Upper lobe of left lung (tissue), 4 donors: Measurements from ENCODE around the gene LDB2.

Experiments used
- CTCF ChIP-seq, 6 experiments: fragments of 450-650 bp in 4 of 6; fragments of 200-600 bp in 2 of 6; sonication (generic) in 2 of 6; IDR thresholded peaks; one replicate each; pipeline ENCODE4 v1.5.1; 2016 to 2019; ENCODE audit warnings: antibody characterized with exemption in 6 of 6
- POLR2AphosphoS5 ChIP-seq, 2 donors: sonication (generic); formaldehyde crosslinking; IDR thresholded peaks; one replicate each; pipeline ENCODE4 v1.5.1; 2017; ENCODE audit warnings: antibody characterized with exemption in 2 of 2

DNA sequence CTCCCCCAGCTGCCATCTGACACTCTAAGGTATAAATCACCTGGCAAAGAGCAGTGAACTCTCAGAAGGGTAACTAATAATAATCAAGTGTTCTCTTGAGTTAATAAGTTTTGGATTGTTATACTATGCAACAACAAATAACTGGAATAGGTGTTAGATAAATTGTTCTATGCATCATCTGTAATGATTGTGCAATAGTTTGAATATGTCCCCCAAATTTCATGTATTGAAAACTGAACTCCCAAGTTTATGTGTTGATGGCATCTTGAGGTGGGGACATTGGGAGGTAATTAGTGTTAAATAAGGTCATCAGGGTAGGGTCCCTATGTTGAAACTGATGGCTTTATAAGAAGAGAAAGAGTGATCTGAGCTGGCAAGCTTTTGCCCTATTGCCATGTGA, 399.5 kb downstream of the LDB2 start:
- TF ChIP-seq CTCF (IDR thresholded peaks at IDR 0.05), result no peak
- no peak for TF ChIP-seq POLR2AphosphoS5 (IDR thresholded peaks at IDR 0.05)
